Activated T-cell treated with anti-CD3 and anti-CD28 coated beads, Interleukin-2, amount 50 U/mL, for 24 hours (primary cell): ENCODE measurements around the gene CHD3.

Source experiments
- DNase-seq: peaks from one replicate; pipeline ENCODE4 v3.0.0-alpha.2; 2020
- H3K27ac Mint-ChIP-seq: 2 replicates; pipeline ENCODE4 v1.8.0; 2020; ENCODE audit warnings: mild to moderate bottlenecking, mixed read lengths
- H3K27me3 Mint-ChIP-seq: 2 replicates; pipeline ENCODE4 v1.8.0; 2020; ENCODE audit warnings: mixed read lengths
- H3K36me3 Mint-ChIP-seq: 2 replicates; pipeline ENCODE4 v1.8.0; 2020; ENCODE audit warnings: low read depth, mixed read lengths
- H3K4me1 Mint-ChIP-seq: 2 replicates; pipeline ENCODE4 v1.8.0; 2020; ENCODE audit warnings: low read depth, mixed read lengths
- H3K4me3 Mint-ChIP-seq: 2 replicates; pipeline ENCODE4 v1.8.0; 2020; ENCODE audit warnings: mild to moderate bottlenecking, moderate library complexity, mixed read lengths
- H3K9me3 Mint-ChIP-seq: 2 replicates; pipeline ENCODE4 v1.8.0; 2020; ENCODE audit warnings: mixed read lengths

CHD3 gene

DNA sequence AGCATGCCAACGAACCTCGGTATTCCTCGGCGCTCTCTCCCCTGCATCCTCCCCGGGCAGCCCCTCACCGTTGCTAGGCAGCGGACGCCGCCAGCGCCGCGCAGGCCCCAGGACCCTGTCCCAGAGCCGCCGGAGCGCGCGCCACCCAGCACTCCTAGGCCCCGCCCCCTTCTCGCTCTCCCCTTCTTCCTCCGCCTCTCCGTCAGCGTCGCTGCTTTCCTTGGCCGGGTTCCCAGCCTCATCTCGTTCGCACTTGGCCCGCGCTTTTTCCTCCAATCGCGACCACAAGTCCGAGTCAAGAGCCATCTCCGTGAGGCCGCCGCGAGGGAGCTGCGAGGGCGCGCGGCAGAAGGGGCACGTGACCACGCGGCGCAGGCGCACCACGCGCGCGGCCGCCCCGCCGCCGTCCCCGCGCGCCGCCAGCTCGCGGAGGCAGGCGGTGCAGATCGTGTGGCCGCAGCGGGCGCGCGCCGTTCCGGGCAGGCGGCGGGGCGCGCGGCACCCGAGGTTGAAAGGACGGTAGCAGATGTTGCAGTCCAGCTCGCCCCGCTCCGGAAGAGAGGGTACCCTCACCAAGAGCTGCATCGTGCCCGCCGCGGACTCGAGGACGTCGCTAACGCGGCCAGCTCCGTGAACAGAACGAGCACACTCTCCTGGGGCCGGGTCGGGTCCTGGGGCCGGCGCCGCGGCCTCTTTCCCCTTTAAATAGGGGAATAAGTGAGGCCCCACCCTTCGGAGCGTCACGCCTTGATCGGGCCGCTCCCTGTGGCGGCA is 27.2 kb downstream of the CHD3 start, which contains the start of gene RNF227:
Gene RNF227 (minus strand): TSS at position 679 of the 774 bp plus-strand sequence. CDS start 94 bp downstream, at position 585.
- H3K4me3 Mint-ChIP-seq, result peak within 1 kb of the TSS; percentile 87
- peaks cover 35% of the 10 kb centered on the region for H3K4me1 Mint-ChIP-seq
- H3K27me3 Mint-ChIP-seq, result no peaks in the 10 kb centered on the region
- DNase-seq, result peak; percentile 92
- H3K9me3 Mint-ChIP-seq, result no peaks in the 10 kb centered on the region
- H3K27ac Mint-ChIP-seq, result peak within 1 kb of the TSS; percentile 93
- peaks cover 36% of the 10 kb centered on the region for H3K36me3 Mint-ChIP-seq

- no peaks in the 10 kb centered on the region for H3K27me3 Mint-ChIP-seq
These were observed 27.7 kb downstream of the CHD3 start for GRCh38 chr17:7916385-7916682.

GRCh38 chr17:7916808-7917207 is 28.2 kb downstream of the CHD3 start:
- peaks cover 38% of the 10 kb centered on the region for H3K4me1 Mint-ChIP-seq
- no peak for DNase-seq
- peak overlapping the region; percentile 87 for H3K4me3 Mint-ChIP-seq
- peak overlapping the region; percentile 87 for H3K27ac Mint-ChIP-seq
- H3K27me3 Mint-ChIP-seq, result no peaks in the 10 kb centered on the region
- H3K9me3 Mint-ChIP-seq, result no peaks in the 10 kb centered on the region
- H3K36me3 Mint-ChIP-seq, result peaks cover 26% of the 10 kb centered on the region

More at GRCh38 chr17:7916385-7916682, 27.7 kb downstream of the CHD3 start:
- H3K27ac Mint-ChIP-seq, result peak overlapping the region; percentile 87
- peaks cover 35% of the 10 kb centered on the region for H3K4me1 Mint-ChIP-seq
- H3K4me3 Mint-ChIP-seq, result peak overlapping the region; percentile 87
- DNase-seq, result no peak
- no peaks in the 10 kb centered on the region for H3K9me3 Mint-ChIP-seq
- H3K36me3 Mint-ChIP-seq, result peaks cover 31% of the 10 kb centered on the region

GRCh38 chr17:7922269-7922844 is 33.8 kb downstream of the CHD3 start:
- DNase-seq, result no peak
- no peaks in the 10 kb centered on the region for H3K9me3 Mint-ChIP-seq
- H3K27ac Mint-ChIP-seq, result peak overlapping the region; percentile 87
- H3K4me1 Mint-ChIP-seq, result peaks cover 18% of the 10 kb centered on the region
- peaks cover 32% of the 10 kb centered on the region for H3K36me3 Mint-ChIP-seq
- no peaks in the 10 kb centered on the region for H3K27me3 Mint-ChIP-seq
- H3K4me3 Mint-ChIP-seq, result peak overlapping the region; percentile 70

DNA sequence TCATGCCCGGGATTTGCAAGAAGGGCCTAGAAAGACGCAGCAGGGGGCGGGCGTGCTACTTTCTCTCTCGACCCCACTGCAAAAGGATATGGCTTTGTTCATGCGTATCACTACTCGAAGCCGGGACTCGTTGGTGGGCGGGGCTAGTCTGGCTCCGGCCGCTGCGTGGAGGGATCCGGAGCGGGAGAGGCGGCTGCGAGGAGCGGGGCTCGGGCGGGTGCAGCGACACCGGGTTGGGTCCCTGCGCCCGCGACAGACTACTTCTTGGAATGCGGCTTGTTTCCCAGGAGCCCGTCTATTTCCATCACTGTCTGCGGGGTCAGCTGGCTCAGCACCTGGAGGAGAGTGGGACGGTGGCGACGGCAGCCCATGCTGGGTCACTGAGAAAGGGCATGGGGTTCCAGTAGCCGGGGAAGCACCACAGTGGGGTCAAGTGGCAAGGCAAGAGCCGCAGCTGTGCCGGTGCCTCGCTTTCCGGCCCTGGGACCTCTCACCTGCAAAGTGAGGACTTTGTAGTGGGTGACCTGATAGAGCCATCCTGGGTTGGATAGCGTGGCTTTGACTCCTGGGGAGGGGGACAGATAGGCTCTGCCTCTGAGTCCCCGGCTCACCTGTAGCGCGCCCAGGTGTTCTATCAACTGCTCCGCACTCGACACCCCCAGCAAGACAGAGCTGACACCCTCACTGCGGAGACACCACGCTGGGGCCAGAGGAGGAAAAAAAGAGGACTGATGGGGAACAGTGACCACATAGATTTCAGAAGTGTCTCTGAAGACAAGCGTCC is 34.4 kb downstream of the CHD3 start:
- peak overlapping the region; percentile 87 for H3K27ac Mint-ChIP-seq
- H3K36me3 Mint-ChIP-seq, result peaks cover 38% of the 10 kb centered on the region
- DNase-seq, result peak; percentile 86
- H3K4me1 Mint-ChIP-seq, result peaks cover 18% of the 10 kb centered on the region
- H3K9me3 Mint-ChIP-seq, result no peaks in the 10 kb centered on the region
- H3K4me3 Mint-ChIP-seq, result peak overlapping the region; percentile 70
- H3K27me3 Mint-ChIP-seq, result no peaks in the 10 kb centered on the region

DNA sequence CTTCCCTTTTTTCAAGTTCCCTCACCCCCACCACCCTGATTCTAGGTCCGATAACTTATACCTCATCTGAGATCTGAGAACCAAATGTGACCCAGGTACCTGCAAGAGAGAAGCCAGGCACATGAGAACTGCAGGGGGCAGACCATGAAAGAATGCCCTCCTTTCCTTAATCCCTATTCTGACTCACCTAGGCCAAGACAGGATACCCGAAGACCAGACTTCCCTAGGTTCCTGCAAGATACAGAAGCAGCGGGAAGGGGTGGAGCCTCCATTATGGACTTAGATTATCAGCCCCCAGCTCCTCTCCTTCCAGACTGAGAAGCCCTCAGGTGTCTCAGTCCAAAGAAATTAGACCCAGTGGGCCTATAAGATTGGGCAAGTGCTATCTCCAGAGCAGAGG is 39.0 kb downstream of the CHD3 start:
- Mint-ChIP-seq H3K27me3 (no peaks in the 10 kb centered on the region), H3K27ac (peak overlapping the region; percentile 24), H3K4me3 (no peak overlapping the region), H3K36me3 (peaks cover 66% of the 10 kb centered on the region), H3K9me3 (no peaks in the 10 kb centered on the region), H3K4me1 (peaks cover 32% of the 10 kb centered on the region)
- no peak for DNase-seq

GRCh38 chr17:7929158-7930023 is 40.8 kb downstream of the CHD3 start, which contains the start of gene KCNAB3:
Gene KCNAB3 (minus strand): TSS chr17:7929856. CDS start chr17:7929435, 421 bp downstream.
- Mint-ChIP-seq H3K4me3 (peak within 1 kb of the TSS; percentile 94), H3K27ac (peak within 1 kb of the TSS; percentile 98), H3K4me1 (peaks cover 38% of the 10 kb centered on the region), H3K36me3 (peaks cover 60% of the 10 kb centered on the region), H3K27me3 (no peaks in the 10 kb centered on the region), H3K9me3 (no peaks in the 10 kb centered on the region)
- DNase-seq, result peak; percentile 70

DNA sequence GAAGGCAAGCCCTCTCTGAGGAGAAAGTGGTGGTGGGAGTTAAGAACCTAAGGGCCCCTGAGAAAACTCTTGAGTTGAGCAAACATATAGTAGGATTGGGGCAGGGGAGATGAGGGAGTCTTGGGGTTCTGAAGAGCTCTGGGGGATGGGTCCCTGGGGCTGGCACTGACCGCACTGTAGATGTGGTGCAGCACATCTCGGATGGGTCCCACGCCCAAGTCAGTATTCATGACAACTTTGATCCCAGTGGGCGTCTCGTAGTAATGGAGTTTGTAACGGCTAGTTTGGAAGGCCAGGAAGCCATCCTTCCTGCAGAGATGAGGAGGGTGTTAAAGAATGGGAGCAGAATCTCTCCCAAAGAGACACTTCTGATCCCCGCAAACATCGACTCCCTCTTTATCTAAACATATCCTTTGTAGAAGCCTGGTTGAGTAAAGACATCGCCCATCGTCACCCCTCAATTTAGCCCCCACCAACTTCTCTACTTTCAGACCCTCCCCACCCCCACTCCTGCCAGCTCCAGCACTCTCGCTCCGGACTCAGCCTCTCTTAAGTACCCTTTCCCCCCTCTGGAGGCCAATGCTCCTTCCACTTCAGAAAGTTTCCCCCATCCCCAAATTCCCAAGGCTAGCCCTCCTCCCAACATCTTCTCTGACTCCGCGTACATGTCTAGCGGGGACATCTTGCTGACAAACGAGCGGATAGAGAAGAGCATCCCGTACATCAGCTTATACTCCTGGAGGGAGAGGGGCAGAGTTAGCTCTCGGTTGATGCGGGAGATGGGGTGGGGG is 42.4 kb downstream of the CHD3 start:
- Mint-ChIP-seq H3K4me1 (peaks cover 50% of the 10 kb centered on the region), H3K4me3 (peak overlapping the region; percentile 94), H3K36me3 (peaks cover 71% of the 10 kb centered on the region), H3K27ac (peak overlapping the region; percentile 98), H3K27me3 (no peaks in the 10 kb centered on the region), H3K9me3 (no peaks in the 10 kb centered on the region)
- no peak for DNase-seq

- peak; percentile 99 for DNase-seq
- peaks cover 52% of the 10 kb centered on the region for H3K4me1 Mint-ChIP-seq
These were observed 43.3 kb downstream of the CHD3 start, which contains the start of the genes CNTROB and TRAPPC1 for GRCh38 chr17:7931709-7932482. Gene CNTROB (plus strand): TSS chr17:7932206. CDS start chr17:7933080, 874 bp downstream. Gene TRAPPC1 (minus strand): TSS chr17:7931946. CDS start chr17:7931829, 117 bp downstream.

DNA sequence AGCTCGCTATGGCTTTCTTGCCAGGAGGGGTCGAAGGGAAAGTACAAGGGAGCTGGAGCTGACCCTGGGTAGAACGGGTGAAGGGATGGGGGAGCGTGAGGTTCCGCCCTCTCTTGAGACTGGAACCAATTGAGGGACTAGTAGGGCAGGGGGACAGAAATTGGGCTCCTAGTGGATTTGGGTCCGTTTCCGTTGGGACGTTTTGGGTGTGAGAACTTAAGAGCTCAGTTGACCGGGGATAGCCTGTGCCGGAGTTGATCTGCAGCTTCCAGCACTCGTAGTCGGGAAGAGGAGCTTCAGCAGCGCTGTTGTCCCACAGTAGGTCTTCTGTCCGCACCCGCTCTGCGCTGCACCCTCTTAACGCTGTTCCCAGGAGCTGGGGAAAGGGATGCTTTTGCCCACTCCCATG is 43.9 kb downstream of the CHD3 start:
- H3K27me3 Mint-ChIP-seq, result no peaks in the 10 kb centered on the region
- peak overlapping the region; percentile 98 for H3K27ac Mint-ChIP-seq
- H3K4me1 Mint-ChIP-seq, result peaks cover 52% of the 10 kb centered on the region
- peaks cover 75% of the 10 kb centered on the region for H3K36me3 Mint-ChIP-seq
- peak overlapping the region; percentile 94 for H3K4me3 Mint-ChIP-seq
- no peak for DNase-seq
- no peaks in the 10 kb centered on the region for H3K9me3 Mint-ChIP-seq

More at GRCh38 chr17:7931709-7932482, 43.3 kb downstream of the CHD3 start, which contains the start of the genes CNTROB and TRAPPC1:
- Mint-ChIP-seq H3K27me3 (no peaks in the 10 kb centered on the region), H3K9me3 (no peaks in the 10 kb centered on the region), H3K4me3 (peak within 1 kb of the TSS; percentile 94), H3K36me3 (peaks cover 74% of the 10 kb centered on the region), H3K27ac (peak within 1 kb of the TSS; percentile 98)

GRCh38 chr17:7932949-7933348 is 44.4 kb downstream of the CHD3 start:
- peaks cover 52% of the 10 kb centered on the region for H3K4me1 Mint-ChIP-seq
- DNase-seq, result peak; percentile 47
- H3K4me3 Mint-ChIP-seq, result peak overlapping the region; percentile 94
- no peaks in the 10 kb centered on the region for H3K27me3 Mint-ChIP-seq
- no peaks in the 10 kb centered on the region for H3K9me3 Mint-ChIP-seq
- H3K36me3 Mint-ChIP-seq, result peaks cover 75% of the 10 kb centered on the region
- H3K27ac Mint-ChIP-seq, result peak overlapping the region; percentile 98

- H3K4me1 Mint-ChIP-seq, result peaks cover 37% of the 10 kb centered on the region
- H3K9me3 Mint-ChIP-seq, result no peaks in the 10 kb centered on the region
- no peak overlapping the region for H3K4me3 Mint-ChIP-seq
- H3K27ac Mint-ChIP-seq, result no peak overlapping the region
- no peak for DNase-seq
- peaks cover 84% of the 10 kb centered on the region for H3K36me3 Mint-ChIP-seq
- no peaks in the 10 kb centered on the region for H3K27me3 Mint-ChIP-seq
These were observed 47.3 kb downstream of the CHD3 start for GRCh38 chr17:7935859-7936258.
